ENCODE measurements around the gene TNRC6A.

DNA sequence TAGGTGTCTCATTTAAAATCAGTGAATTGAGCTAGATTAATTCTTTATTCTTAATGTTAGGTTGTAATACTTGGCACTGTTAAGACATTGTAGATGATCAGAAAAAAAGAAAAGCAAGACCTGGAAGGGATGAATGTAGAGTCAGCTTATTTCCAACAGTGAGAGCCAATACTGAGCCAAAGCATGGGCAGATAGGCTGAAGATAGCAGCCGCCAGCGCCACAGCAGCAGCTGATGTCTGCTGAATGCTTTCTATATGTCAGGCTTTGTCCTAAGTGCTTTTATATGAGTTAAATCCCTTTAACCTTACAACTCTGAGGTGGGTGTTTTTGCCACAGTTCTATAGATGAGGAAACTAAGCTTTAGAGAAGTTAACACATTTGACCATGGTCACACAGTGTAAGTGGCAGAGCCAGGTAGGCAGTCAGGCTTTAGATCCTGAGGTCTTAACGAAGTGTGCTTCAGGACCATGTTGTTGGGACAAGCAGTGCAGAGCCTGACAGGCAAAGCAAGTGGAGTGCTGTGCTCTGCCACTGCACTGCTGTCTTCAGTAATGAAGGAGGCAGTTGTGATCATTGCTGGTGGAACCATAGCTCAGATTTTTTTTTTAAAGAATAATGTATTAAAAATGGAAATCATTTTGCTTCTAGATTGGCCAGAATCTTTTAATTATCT lies 25.9 kb downstream of the TNRC6A start:
- TF ChIP-seq, protein P1, sequence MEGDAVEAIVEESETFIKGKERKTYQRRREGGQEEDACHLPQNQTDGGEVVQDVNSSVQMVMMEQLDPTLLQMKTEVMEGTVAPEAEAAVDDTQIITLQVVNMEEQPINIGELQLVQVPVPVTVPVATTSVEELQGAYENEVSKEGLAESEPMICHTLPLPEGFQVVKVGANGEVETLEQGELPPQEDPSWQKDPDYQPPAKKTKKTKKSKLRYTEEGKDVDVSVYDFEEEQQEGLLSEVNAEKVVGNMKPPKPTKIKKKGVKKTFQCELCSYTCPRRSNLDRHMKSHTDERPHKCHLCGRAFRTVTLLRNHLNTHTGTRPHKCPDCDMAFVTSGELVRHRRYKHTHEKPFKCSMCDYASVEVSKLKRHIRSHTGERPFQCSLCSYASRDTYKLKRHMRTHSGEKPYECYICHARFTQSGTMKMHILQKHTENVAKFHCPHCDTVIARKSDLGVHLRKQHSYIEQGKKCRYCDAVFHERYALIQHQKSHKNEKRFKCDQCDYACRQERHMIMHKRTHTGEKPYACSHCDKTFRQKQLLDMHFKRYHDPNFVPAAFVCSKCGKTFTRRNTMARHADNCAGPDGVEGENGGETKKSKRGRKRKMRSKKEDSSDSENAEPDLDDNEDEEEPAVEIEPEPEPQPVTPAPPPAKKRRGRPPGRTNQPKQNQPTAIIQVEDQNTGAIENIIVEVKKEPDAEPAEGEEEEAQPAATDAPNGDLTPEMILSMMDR (IDR thresholded peaks at IDR 0.05; ENCODE audit: low read depth, low read length), result no peak
- no peak for TF ChIP-seq EZH2phosphoT487 (IDR thresholded peaks at IDR 0.05; ENCODE audit: low read depth)
